Cardiac fibroblast (primary cell): ENCODE measurements around the gene CSHL1.
"Not testable (repeated sequence)": the region's sequence is repeated elsewhere in the genome, so short reads cannot be mapped to it uniquely, and the experiment has no call there.

ENCODE experiments used
- DNase-seq, 2 donors: peaks; one replicate each; pipeline versions ENCODE4 v3.0.0 to v3.0.0-alpha.2; 2010; ENCODE audit warnings: low read depth in 2 of 2
- H3K4me3 ChIP-seq, 2 donors: replicated peaks in 1 of 2; 1 replicate in 1 of 2; 2 replicates in 1 of 2; pipeline ENCODE4 v1.5.1; 2011; ENCODE audit warnings: low read depth in 2 of 2, low read length in 2 of 2, mild to moderate bottlenecking in 2 of 2, moderate library complexity in 1 of 2
- TF ChIP-seq, protein P1 (sequence below): IDR thresholded peaks from one replicate; pipeline ENCODE4 v1.5.1; 2011; ENCODE audit warnings: low read depth, mild to moderate bottlenecking, low read length, inconsistent platforms

Gene CSHL1

DNA sequence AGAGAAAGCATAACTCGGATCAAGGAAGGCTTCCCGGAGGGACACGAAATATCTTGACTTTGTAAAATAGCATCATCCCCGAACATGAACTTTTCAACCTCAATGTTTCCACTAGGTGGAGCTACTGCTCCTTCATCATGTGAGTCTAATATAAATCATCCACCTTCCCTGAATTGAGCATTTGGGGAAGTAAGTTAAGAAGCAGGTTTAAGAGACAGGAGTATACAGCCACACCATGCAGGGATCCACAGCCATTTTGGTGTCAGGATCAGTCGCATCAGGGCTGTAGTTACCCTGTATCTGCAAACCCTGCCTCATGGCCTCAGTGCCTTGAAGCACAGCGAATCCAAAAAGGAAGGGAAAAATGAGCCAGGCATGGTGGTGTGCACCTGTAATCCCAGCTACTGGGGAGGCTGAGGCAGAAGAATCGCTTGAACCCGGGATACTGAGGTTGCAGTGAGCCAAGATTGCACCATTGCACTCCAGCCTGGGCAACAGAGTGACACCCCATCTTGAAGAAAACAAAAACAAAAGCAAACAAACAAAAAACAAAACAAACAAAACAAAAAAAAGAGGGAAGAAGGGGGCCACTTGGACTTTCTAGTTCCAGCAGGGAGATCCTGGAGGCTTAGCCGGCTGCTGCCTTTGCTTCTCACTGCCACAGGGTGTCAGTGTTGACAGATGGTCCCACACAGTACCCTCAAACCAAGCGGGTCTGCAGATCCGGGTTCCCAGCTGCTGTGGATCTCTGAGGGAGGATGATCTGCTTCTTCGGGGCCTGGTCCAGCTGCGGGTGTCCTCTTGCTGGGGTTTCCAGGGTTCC is 21.8 kb downstream of the CSHL1 start:
- not testable (repeated sequence) for H3K4me3 ChIP-seq
- DNase-seq: peak; percentile 37 to 38
- TF ChIP-seq, protein P1, sequence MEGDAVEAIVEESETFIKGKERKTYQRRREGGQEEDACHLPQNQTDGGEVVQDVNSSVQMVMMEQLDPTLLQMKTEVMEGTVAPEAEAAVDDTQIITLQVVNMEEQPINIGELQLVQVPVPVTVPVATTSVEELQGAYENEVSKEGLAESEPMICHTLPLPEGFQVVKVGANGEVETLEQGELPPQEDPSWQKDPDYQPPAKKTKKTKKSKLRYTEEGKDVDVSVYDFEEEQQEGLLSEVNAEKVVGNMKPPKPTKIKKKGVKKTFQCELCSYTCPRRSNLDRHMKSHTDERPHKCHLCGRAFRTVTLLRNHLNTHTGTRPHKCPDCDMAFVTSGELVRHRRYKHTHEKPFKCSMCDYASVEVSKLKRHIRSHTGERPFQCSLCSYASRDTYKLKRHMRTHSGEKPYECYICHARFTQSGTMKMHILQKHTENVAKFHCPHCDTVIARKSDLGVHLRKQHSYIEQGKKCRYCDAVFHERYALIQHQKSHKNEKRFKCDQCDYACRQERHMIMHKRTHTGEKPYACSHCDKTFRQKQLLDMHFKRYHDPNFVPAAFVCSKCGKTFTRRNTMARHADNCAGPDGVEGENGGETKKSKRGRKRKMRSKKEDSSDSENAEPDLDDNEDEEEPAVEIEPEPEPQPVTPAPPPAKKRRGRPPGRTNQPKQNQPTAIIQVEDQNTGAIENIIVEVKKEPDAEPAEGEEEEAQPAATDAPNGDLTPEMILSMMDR: peak; percentile 35

GRCh38 chr17:63885119-63885518 is 25.9 kb downstream of the CSHL1 start:
- not testable (repeated sequence) for H3K4me3 ChIP-seq, DNase-seq

DNA sequence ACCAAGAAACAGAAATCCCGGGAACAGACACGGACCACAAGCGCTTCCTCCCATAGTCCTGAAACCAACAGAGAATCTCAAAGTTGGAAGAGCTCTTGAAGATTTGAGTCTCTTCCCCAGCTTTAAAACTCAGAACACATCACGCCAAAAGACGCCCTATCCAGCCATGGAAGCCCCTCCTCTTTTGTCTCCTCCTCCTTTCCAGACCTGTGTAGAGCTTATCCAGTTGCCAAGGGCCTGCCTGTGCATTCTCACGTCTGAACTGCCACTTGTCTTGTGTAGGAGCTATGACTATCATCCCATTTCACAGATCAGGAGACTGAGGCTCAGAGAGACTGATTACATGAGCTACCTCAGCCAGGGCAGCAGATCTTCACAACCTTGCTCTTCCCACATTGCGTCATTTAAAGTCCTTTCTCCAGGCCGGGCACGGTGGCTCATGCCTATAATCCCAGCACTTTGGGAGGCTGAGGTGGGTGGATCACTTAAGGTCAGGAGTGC is 28.4 kb downstream of the CSHL1 start:
- not testable (repeated sequence) for H3K4me3 ChIP-seq, DNase-seq

DNA sequence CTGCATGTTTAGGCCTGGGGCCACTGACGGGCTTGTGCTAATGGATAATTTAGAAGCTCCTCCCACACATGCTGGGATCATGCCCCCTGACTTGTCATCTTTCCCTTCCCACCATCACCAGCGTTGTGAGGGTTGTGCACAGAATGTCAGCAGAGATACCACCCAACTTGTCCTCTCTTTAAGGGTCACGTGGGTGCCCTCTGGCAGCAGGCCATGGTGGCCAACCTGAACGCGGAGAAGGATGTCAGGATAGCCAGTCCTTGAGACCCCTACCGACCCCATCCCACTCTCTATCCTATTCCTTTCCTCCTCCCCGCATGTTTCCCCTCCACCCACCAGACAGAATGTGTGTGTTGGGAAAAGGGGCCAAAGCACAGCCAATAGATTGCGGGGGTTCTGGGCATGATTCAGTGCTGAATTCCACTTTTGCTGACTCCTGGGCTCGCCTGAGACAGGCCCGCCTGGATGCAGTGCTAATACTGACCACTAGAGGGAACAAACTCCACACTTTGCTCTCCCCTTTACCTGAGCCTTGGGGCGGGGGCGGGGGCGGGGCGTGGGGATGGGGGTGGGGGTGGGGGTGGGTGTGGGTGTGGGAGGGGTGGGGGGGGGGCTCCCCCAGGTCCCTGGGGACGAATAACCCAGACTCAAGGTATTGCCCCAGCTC is 29.0 kb downstream of the CSHL1 start, which contains the start of gene GH2:
Gene GH2 (minus strand): TSS at position 10 of the 667 bp plus-strand sequence. CDS start 143 bp downstream, outside the sequence.
- peak; percentile 53 to 64 for DNase-seq
- TF ChIP-seq, protein P1: peak; percentile 77
- no peak within 1 kb of the TSS for H3K4me3 ChIP-seq

- TF ChIP-seq, protein P1: peak; percentile 3
- H3K4me3 ChIP-seq, DNase-seq: not testable (repeated sequence)
These were observed 29.7 kb downstream of the CSHL1 start for GRCh38 chr17:63881337-63881736.

DNA sequence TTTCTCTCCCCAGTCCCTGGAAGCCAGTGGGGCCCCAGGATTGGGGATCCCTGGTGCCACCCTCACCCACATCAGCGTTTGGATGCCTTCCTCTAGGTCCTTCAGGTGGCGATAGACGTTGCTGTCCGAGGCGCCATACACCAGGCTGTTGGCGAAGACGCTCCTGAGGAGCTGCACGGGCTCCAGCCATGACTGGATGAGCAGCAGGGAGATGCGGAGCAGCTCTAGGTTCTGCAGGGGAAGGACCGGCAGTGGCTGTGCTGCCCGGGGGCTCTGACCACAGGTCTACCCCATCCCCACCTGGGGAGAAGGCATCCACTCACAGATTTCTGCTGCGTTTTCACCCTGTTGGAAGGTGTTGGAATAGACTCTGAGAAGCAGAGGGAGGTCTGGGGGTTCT is 30.4 kb downstream of the CSHL1 start:
- H3K4me3 ChIP-seq: no peak overlapping the region
- no peak for DNase-seq
- TF ChIP-seq, protein P1: no peak

- not testable (repeated sequence) for DNase-seq, H3K4me3 ChIP-seq
These were observed 32.6 kb downstream of the CSHL1 start for GRCh38 chr17:63878413-63878812.

GRCh38 chr17:63874693-63875092 is 36.4 kb downstream of the CSHL1 start:
- not testable (repeated sequence) for H3K4me3 ChIP-seq

DNA sequence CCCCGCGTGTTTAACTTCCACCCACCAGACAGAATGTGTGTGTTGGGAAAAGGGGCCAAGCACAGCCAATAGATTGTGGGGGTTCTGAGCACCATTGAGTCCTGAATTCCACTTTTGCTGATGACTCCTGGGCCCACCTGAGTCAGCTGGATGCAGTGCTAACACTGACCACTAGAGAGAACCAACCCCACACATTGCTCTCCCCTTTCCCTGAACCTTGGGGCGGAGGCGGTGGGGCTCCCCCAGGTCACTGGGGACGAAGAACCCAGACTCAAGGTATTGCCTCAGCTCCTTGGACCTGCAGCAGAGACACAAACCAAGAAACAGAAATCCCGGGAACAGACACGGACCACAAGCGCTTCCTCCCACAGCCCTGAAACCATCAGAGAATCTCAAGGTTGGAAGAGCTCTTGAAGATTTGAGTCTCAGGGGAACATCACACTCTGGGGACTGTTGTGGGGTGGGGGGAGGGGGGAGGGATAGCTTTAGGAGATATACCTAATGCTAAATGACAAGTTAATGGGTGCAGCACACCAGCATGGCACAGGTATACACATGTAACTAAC is 36.9 kb downstream of the CSHL1 start:
- not testable (repeated sequence) for H3K4me3 ChIP-seq, DNase-seq

More at GRCh38 chr17:63874693-63875092, 36.4 kb downstream of the CSHL1 start:
- DNase-seq: not testable (repeated sequence)

- not testable (repeated sequence) for H3K4me3 ChIP-seq, DNase-seq
These were observed 37.5 kb downstream of the CSHL1 start, which contains the start of gene CSH2 for GRCh38 chr17:63873577-63873976. Gene CSH2, minus strand, starts transcription at chr17:63873677. Its CDS starts 63 bp downstream, at chr17:63873614.

DNA sequence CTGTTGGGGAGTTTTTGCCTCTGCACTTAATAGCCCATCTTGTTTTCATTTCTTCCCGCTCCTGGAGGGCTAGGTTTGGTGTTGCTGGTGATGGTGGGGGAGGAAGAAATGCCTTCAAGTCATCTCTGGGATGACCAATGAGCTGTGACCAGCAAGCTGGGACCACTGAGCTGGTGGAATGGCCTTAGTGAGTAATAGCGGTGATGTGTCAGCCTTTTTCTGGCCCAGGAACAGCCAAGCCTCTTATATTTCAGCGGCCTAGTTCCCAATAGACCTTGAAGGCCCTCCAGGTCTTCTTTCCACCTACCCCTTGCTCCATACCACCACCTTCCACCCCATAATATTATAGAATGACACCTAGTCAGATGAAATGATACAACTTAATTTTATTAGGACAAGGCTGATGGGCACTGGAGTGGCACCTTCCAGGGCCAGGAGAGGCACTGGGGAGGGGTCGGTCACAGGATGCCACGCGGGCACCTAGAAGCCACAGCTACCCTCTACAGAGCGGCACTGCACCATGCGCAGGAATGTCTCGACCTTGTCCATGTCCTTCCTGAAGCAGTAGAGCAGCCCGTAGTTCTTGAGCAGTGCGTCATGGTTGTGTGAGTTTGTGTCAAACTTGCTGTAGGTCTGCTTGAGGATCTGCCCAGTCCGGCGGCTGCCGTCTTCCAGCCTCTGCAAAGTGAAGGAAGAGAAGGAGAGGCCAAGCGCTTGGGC is 39.3 kb downstream of the CSHL1 start:
- DNase-seq, H3K4me3 ChIP-seq: not testable (repeated sequence)

- H3K4me3 ChIP-seq, DNase-seq: not testable (repeated sequence)
These were observed 40.8 kb downstream of the CSHL1 start for GRCh38 chr17:63870292-63870665.
